K562 (cell line): ENCODE data around the gene NKD1.

Source experiments
- CBX3 ChIP-seq, 2 experiments: IDR thresholded peaks; 1 replicate in 1 of 2; 2 replicates in 1 of 2; pipeline ENCODE4 v1.6.1; 2012; ENCODE audit warnings: inconsistent platforms in 2 of 2, low read length in 2 of 2, borderline replicate concordance in 1 of 2, control low read depth in 1 of 2
- HDAC3 ChIP-seq: fragments of 450-650 bp; IDR thresholded peaks from 2 replicates; pipeline ENCODE4 v1.6.1; 2018; ENCODE audit warnings: borderline replicate concordance, mild to moderate bottlenecking, moderate library complexity; ENCODE audit not compliant: partially characterized antibody
- HMGXB4 ChIP-seq: sonication (generic); formaldehyde crosslinking; IDR thresholded peaks from 2 replicates; pipeline ENCODE4 v1.8.1; 2023; ENCODE audit warnings: mild to moderate bottlenecking, missing genetic modification reagents
- NFRKB ChIP-seq: fragments of 450-650 bp; IDR thresholded peaks from 2 replicates; pipeline ENCODE4 v1.6.1; 2016; ENCODE audit warnings: low read depth
- PCBP1 ChIP-seq: fragments of 200-400 bp; formaldehyde crosslinking; IDR thresholded peaks from 2 replicates; pipeline ENCODE4 v1.6.1; 2018; ENCODE audit warnings: mild to moderate bottlenecking, low read depth, low read length; ENCODE audit not compliant: poor library complexity, severe bottlenecking
- PML ChIP-seq: IDR thresholded peaks from 2 replicates; pipeline ENCODE4 v1.6.1; 2012; ENCODE audit warnings: low read length, inconsistent platforms
- SMAD2 ChIP-seq: fragments of 150-350 bp; IDR thresholded peaks from 2 replicates; pipeline ENCODE4 v1.6.1; 2014; ENCODE audit warnings: low read depth, mild to moderate bottlenecking, low read length
- TF ChIP-seq, protein P1 (sequence below): fragments of 200-800 bp; sonication (Bioruptor generic); IDR thresholded peaks from 2 replicates; pipeline ENCODE4 v1.6.1; 2017; ENCODE audit warnings: missing genetic modification characterization, missing compliant biosample characterization
- TF ChIP-seq, protein P2 (sequence below), 3 experiments: IDR thresholded peaks in 2 of 3; conservative IDR thresholded peaks in 1 of 3; 2 replicates each; pipeline ENCODE4 v1.5.1; 2011 to 2012; ENCODE audit warnings: low read length in 3 of 3, mild to moderate bottlenecking in 3 of 3, control low read depth in 2 of 3, improper control_type of control experiment in 1 of 3, inconsistent platforms in 1 of 3, low read depth in 1 of 3, mixed read lengths in 1 of 3, moderate library complexity in 1 of 3; ENCODE audit not compliant: insufficient read depth in 2 of 3

- TF ChIP-seq, protein P1, sequence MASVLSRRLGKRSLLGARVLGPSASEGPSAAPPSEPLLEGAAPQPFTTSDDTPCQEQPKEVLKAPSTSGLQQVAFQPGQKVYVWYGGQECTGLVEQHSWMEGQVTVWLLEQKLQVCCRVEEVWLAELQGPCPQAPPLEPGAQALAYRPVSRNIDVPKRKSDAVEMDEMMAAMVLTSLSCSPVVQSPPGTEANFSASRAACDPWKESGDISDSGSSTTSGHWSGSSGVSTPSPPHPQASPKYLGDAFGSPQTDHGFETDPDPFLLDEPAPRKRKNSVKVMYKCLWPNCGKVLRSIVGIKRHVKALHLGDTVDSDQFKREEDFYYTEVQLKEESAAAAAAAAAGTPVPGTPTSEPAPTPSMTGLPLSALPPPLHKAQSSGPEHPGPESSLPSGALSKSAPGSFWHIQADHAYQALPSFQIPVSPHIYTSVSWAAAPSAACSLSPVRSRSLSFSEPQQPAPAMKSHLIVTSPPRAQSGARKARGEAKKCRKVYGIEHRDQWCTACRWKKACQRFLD: no peak
- TF ChIP-seq PCBP1 (no peak), CBX3 (IDR thresholded peaks at IDR 0.05; ENCODE audit: borderline replicate concordance in 1 of 2, low read length in 2 of 2) (no peak), SMAD2 (no peak), HMGXB4 (CRISPR knock-in tag) (no peak), PML (no peak), HDAC3 (no peak), NFRKB (no peak)
- TF ChIP-seq, protein P2, sequence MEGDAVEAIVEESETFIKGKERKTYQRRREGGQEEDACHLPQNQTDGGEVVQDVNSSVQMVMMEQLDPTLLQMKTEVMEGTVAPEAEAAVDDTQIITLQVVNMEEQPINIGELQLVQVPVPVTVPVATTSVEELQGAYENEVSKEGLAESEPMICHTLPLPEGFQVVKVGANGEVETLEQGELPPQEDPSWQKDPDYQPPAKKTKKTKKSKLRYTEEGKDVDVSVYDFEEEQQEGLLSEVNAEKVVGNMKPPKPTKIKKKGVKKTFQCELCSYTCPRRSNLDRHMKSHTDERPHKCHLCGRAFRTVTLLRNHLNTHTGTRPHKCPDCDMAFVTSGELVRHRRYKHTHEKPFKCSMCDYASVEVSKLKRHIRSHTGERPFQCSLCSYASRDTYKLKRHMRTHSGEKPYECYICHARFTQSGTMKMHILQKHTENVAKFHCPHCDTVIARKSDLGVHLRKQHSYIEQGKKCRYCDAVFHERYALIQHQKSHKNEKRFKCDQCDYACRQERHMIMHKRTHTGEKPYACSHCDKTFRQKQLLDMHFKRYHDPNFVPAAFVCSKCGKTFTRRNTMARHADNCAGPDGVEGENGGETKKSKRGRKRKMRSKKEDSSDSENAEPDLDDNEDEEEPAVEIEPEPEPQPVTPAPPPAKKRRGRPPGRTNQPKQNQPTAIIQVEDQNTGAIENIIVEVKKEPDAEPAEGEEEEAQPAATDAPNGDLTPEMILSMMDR (IDR thresholded peaks at IDR 0.05 in 2 of 3, conservative IDR thresholded peaks at IDR 0.05 in 1 of 3; ENCODE audit: insufficient read depth in 2 of 3, low read depth in 1 of 3, low read length in 3 of 3): no peak
These were observed 149.9 kb downstream of the NKD1 start for GRCh38 chr16:50697881-50698767.
